Stomach (tissue), 4 donors: ENCODE measurements around the gene ANKRD40.

Experiments
- EP300 ChIP-seq: sonication (generic); formaldehyde crosslinking; IDR thresholded peaks from one replicate; pipeline ENCODE4 v1.6.1; 2017; ENCODE audit warnings: antibody characterized with exemption
- TF ChIP-seq, protein P1 (sequence below), 7 experiments: fragments of 450-650 bp in 4 of 7; fragments of 200-600 bp in 3 of 7; sonication (generic) in 3 of 7; IDR thresholded peaks; one replicate each; pipeline ENCODE4 v1.5.1; 2016 to 2019; ENCODE audit warnings: antibody characterized with exemption in 7 of 7, control low read depth in 2 of 7, mild to moderate bottlenecking in 1 of 7

DNA sequence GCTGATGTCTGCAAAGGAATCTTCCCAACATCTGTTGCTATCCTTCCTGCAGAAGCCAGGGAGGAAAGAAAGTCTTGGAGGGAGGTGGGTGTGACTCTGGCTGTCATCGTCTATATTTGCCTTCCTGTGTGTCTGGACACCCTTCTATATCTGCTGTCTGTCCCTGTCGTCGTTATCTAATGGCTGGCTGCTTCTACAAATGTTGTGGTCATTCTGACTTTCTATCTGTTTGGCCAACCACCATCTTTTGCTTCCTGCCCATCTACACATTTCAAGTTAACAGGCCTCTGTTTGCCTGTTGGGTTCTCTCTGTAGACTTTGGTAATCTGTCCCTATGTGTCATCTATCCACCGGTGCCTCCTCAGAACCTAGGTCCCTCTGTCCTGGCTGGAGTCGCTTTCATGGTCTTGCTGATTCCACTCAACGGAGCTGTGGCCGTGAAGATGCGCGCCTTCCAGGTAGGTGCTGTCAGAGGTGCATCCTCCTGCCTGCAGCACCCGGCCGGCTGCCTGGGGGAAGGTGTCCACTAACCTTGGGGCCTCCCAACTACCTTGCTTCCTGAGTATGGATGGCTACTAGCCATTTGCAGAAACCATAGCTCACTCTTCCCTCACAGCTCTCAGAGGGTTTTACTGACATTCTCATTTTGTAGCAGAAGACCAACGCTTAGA is 42.8 kb downstream of the ANKRD40 start:
- TF ChIP-seq, protein P1, sequence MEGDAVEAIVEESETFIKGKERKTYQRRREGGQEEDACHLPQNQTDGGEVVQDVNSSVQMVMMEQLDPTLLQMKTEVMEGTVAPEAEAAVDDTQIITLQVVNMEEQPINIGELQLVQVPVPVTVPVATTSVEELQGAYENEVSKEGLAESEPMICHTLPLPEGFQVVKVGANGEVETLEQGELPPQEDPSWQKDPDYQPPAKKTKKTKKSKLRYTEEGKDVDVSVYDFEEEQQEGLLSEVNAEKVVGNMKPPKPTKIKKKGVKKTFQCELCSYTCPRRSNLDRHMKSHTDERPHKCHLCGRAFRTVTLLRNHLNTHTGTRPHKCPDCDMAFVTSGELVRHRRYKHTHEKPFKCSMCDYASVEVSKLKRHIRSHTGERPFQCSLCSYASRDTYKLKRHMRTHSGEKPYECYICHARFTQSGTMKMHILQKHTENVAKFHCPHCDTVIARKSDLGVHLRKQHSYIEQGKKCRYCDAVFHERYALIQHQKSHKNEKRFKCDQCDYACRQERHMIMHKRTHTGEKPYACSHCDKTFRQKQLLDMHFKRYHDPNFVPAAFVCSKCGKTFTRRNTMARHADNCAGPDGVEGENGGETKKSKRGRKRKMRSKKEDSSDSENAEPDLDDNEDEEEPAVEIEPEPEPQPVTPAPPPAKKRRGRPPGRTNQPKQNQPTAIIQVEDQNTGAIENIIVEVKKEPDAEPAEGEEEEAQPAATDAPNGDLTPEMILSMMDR (IDR thresholded peaks at IDR 0.05) = no peak
- no peak for TF ChIP-seq EP300
